ENCODE results near the gene TMIGD3. TPM values are rescaled to one million over a fixed set of nuclear protein-coding genes. Genes with fewer than 3 reads are reported as not detected.
A peak's percentile ranks its signal among the peaks of the same experiment; 100 is the strongest.

TMIGD3 gene
- total RNA-seq, 4 donors from 2014 or later: 1.7 to 2.6 (median 2.3) TPM

GRCh38 chr1:111499026-111499785, 4.2 kb downstream of the TMIGD3 start:
- no peaks in the 10 kb centered on the region for H3K9me3 ChIP-seq
- H3K4me3 ChIP-seq: no peak overlapping the region
- H3K27ac ChIP-seq (replicated peaks in 1 of 4): no peak overlapping the region
- intact Hi-C loops (cut with DNase I): no loop called here
- no peaks in the 10 kb centered on the region for H3K36me3 ChIP-seq
- 92% methylated on average over 5 of the region's 5 CpGs for WGBS
- peaks cover 0 to 6% (median under 1%) of the 10 kb centered on the region in 4 donors for H3K4me1 ChIP-seq
- TF ChIP-seq CTCF (IDR thresholded peaks at IDR 0.05): no peak
- H3K27me3 ChIP-seq: no peaks in the 10 kb centered on the region
- DNase-seq (ENCODE audit: extremely low spot score): peak; percentile 31

GRCh38 chr1:111497592-111497991, 5.8 kb downstream of the TMIGD3 start:
- Histone ChIP-seq H3K4me1 (no peaks in the 10 kb centered on the region), H3K9me3 (no peaks in the 10 kb centered on the region), H3K36me3 (no peaks in the 10 kb centered on the region), H3K27me3 (no peaks in the 10 kb centered on the region), H3K27ac (replicated peaks in 1 of 4) (no peak overlapping the region), H3K4me3 (no peak overlapping the region)
- DNase-seq (ENCODE audit: extremely low spot score): peak; percentile 45
- WGBS: 69% methylated on average over 5 of the region's 5 CpGs
- intact Hi-C loops (cut with DNase I): no loop called here
- TF ChIP-seq CTCF (IDR thresholded peaks at IDR 0.05) (no peak), POLR2AphosphoS5 (IDR thresholded peaks at IDR 0.05) (no peak), EP300 (IDR thresholded peaks at IDR 0.05) (no peak), POLR2A (IDR thresholded peaks at IDR 0.05; ENCODE audit: low read depth) (no peak)

GRCh38 chr1:111496398-111496797, 7.0 kb downstream of the TMIGD3 start:
- Histone ChIP-seq H3K27me3 (no peaks in the 10 kb centered on the region), H3K4me1 (no peaks in the 10 kb centered on the region), H3K36me3 (no peaks in the 10 kb centered on the region), H3K4me3 (no peak overlapping the region), H3K9me3 (no peaks in the 10 kb centered on the region), H3K27ac (replicated peaks in 1 of 4) (no peak overlapping the region)
- 86% methylated on average over 4 of the region's 4 CpGs for WGBS
- no peak for DNase-seq (ENCODE audit: extremely low spot score)
- TF ChIP-seq POLR2AphosphoS5 (IDR thresholded peaks at IDR 0.05): no peak
- no peak for TF ChIP-seq POLR2A (IDR thresholded peaks at IDR 0.05; ENCODE audit: low read depth)
- TF ChIP-seq EP300 (IDR thresholded peaks at IDR 0.05): no peak
- TF ChIP-seq CTCF (IDR thresholded peaks at IDR 0.05): no peak
- intact Hi-C loops (cut with DNase I): no loop called here

GRCh38 chr1:111491070-111491469, 12.4 kb downstream of the TMIGD3 start:
- DNase-seq (ENCODE audit: extremely low spot score): no peak
- H3K4me1 ChIP-seq: no peaks in the 10 kb centered on the region
- intact Hi-C loops (cut with DNase I): no loop called here
- H3K4me3 ChIP-seq: no peak overlapping the region
- H3K27ac ChIP-seq (replicated peaks in 1 of 4): peak overlapping the region in 1 of 4 donors; percentile 37
- H3K36me3 ChIP-seq: no peaks in the 10 kb centered on the region
- no peaks in the 10 kb centered on the region for H3K27me3 ChIP-seq
- H3K9me3 ChIP-seq: no peaks in the 10 kb centered on the region
- 93% methylated on average over 4 of the region's 7 CpGs for WGBS
- TF ChIP-seq POLR2AphosphoS5 (IDR thresholded peaks at IDR 0.05) (no peak), EP300 (IDR thresholded peaks at IDR 0.05) (no peak), CTCF (IDR thresholded peaks at IDR 0.05) (no peak), POLR2A (IDR thresholded peaks at IDR 0.05; ENCODE audit: low read depth) (no peak)

GRCh38 chr1:111490220-111490619, 13.2 kb downstream of the TMIGD3 start:
- H3K4me1 ChIP-seq: no peaks in the 10 kb centered on the region
- H3K27me3 ChIP-seq: no peaks in the 10 kb centered on the region
- H3K27ac ChIP-seq (replicated peaks in 1 of 4): peak overlapping the region in 3 of 4 donors; percentile 27 to 42 (median 37)
- H3K36me3 ChIP-seq: no peaks in the 10 kb centered on the region
- WGBS: 87% methylated on average over 4 of the region's 4 CpGs
- H3K9me3 ChIP-seq: no peaks in the 10 kb centered on the region
- no peak for TF ChIP-seq CTCF (IDR thresholded peaks at IDR 0.05)
- no peak for TF ChIP-seq POLR2A (IDR thresholded peaks at IDR 0.05; ENCODE audit: low read depth)
- no peak for TF ChIP-seq EP300 (IDR thresholded peaks at IDR 0.05)
- no peak for TF ChIP-seq POLR2AphosphoS5 (IDR thresholded peaks at IDR 0.05)
- H3K4me3 ChIP-seq: no peak overlapping the region
- no peak for DNase-seq (ENCODE audit: extremely low spot score)
- intact Hi-C loops (cut with DNase I): no loop called here
